PC-3 (cell line): ENCODE results near the gene ZDHHC22.

ENCODE experiments used
- EZH2 ChIP-seq: fragments of 300-600 bp; sonication (generic); IDR thresholded peaks from one replicate; pipeline ENCODE4 v1.6.1; 2017; ENCODE audit warnings: antibody characterized with exemption, mild to moderate bottlenecking, low read length; ENCODE audit not compliant: unreplicated experiment
- TF ChIP-seq, protein P1 (sequence below): fragments of 300-600 bp; sonication (generic); conservative IDR thresholded peaks from 2 replicates; pipeline ENCODE4 v1.5.1; 2017; ENCODE audit warnings: antibody characterized with exemption, low read depth, mild to moderate bottlenecking, low read length

DNA sequence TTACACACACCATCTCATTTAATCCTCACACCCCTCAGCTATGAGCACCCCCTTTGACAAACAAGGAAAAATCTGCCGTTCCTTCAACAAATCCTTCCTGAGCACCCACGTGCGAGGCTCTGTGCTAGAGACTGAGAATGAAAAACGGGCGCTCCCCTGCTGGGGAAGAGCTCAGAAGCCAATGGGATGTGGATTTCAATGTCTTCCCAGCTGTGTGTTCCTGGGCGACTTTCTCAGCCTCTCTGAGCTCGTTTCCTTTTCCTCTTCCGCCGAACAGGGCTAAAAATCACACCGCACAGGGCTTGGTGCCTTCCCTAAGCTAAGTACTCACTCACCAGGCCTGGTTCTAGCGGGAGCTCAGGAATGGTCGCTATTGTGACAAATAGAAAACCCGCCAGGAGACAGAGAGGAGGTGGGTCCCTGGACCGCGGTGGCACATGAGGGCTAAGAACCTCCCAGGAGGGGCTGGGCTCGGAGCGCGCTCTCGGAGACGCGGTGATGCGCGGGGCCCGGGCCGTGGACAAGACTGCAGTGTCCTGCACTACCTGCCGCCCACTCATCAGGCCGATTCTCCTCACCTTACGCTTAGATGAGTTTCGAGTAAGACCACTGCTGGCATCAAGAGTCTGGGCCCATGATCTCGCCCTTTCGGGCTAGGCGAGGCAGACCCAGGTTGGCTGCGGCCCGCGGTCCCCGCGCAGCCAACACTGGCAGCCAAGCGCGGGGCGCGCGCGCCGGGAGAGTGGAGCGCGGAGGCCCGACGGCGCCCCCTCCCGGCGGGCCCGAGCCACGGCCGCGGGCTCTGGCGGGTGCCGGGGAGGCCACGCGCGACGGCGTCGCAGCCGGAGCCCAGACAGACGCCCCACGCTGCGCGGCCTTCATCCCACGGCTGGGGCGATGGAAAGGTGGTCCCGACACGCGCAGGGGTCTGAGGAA is 17.0 kb downstream of the ZDHHC22 start:
- TF ChIP-seq EZH2 = no peak
- TF ChIP-seq, protein P1, sequence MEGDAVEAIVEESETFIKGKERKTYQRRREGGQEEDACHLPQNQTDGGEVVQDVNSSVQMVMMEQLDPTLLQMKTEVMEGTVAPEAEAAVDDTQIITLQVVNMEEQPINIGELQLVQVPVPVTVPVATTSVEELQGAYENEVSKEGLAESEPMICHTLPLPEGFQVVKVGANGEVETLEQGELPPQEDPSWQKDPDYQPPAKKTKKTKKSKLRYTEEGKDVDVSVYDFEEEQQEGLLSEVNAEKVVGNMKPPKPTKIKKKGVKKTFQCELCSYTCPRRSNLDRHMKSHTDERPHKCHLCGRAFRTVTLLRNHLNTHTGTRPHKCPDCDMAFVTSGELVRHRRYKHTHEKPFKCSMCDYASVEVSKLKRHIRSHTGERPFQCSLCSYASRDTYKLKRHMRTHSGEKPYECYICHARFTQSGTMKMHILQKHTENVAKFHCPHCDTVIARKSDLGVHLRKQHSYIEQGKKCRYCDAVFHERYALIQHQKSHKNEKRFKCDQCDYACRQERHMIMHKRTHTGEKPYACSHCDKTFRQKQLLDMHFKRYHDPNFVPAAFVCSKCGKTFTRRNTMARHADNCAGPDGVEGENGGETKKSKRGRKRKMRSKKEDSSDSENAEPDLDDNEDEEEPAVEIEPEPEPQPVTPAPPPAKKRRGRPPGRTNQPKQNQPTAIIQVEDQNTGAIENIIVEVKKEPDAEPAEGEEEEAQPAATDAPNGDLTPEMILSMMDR = no peak; the same call in 1 of the 2 replicates
